DND-41 (cell line): Measurements from ENCODE around the gene ESR2.

Experiments used
- ATAC-seq: fragments of 200-7000 bp; cut with Tn5 transposase; 3 replicates; pipeline ENCODE4 v1.9.1; 2021; ENCODE audit warnings: low read depth; ENCODE audit not compliant: insufficient read depth
- DNase-seq: peaks from one replicate; pipeline ENCODE4 v3.0.0-alpha.2; 2020
- H2AFZ ChIP-seq: 2 replicates; pipeline ENCODE4 v1.6.0; 2012; ENCODE audit warnings: low read depth, low read length
- H3K27ac ChIP-seq: 2 replicates; pipeline ENCODE4 v1.5.1; 2012; ENCODE audit warnings: low read length, inconsistent platforms
- H3K27me3 ChIP-seq: fragments of 200-600 bp; sonication (generic); 2 replicates; pipeline ENCODE4 v1.6.0; 2012; ENCODE audit warnings: low read length, mild to moderate bottlenecking, inconsistent platforms; ENCODE audit not compliant: insufficient read depth, poor library complexity
- H3K36me3 ChIP-seq: 2 replicates; pipeline ENCODE4 v1.5.1; 2012; ENCODE audit warnings: low read length, inconsistent platforms; ENCODE audit not compliant: insufficient read depth
- H3K4me1 ChIP-seq: 2 replicates; pipeline ENCODE4 v1.5.1; 2012; ENCODE audit warnings: mild to moderate bottlenecking, low read length; ENCODE audit not compliant: insufficient read depth
- H3K4me2 ChIP-seq: 2 replicates; pipeline ENCODE4 v1.6.0; 2012; ENCODE audit warnings: mild to moderate bottlenecking, moderate library complexity, low read length, inconsistent platforms; ENCODE audit not compliant: insufficient read depth
- H3K4me3 ChIP-seq, 2 experiments: fragments of 200-600 bp in 1 of 2; shearing (Covaris generic) in 1 of 2; 2 replicates each; pipeline ENCODE4 v1.5.1; 2012 to 2016; ENCODE audit warnings: inconsistent platforms in 2 of 2, low read length in 2 of 2, mild to moderate bottlenecking in 2 of 2, low read depth in 1 of 2, moderate library complexity in 1 of 2
- H3K79me2 ChIP-seq: 2 replicates; pipeline ENCODE4 v1.6.0; 2012; ENCODE audit warnings: low read length, inconsistent platforms; ENCODE audit not compliant: insufficient read depth
- H3K9ac ChIP-seq: 2 replicates; pipeline ENCODE4 v1.6.0; 2012; ENCODE audit warnings: low read depth, mild to moderate bottlenecking, inconsistent platforms, low read length, moderate library complexity
- H3K9me3 ChIP-seq: 2 replicates; pipeline ENCODE4 v1.5.1; 2012; ENCODE audit warnings: low read length, moderate library complexity, mild to moderate bottlenecking, inconsistent platforms; ENCODE audit not compliant: insufficient read depth, severe bottlenecking
- H4K20me1 ChIP-seq: 2 replicates; pipeline ENCODE4 v1.6.0; 2012; ENCODE audit warnings: low read length; ENCODE audit not compliant: insufficient read depth
- EZH2 ChIP-seq: IDR thresholded peaks from 3 replicates; pipeline ENCODE4 v1.6.1; 2012; ENCODE audit warnings: borderline replicate concordance, low read depth, mild to moderate bottlenecking, moderate library complexity, low read length, inconsistent platforms; ENCODE audit not compliant: severe bottlenecking
- TF ChIP-seq, protein P1 (sequence below): IDR thresholded peaks from 2 replicates; pipeline ENCODE4 v1.5.1; 2012; ENCODE audit warnings: borderline replicate concordance, low read length, moderate library complexity, mild to moderate bottlenecking; ENCODE audit not compliant: poor library complexity, severe bottlenecking; ENCODE audit errors: extremely low read depth

The ESR2 gene

DNA sequence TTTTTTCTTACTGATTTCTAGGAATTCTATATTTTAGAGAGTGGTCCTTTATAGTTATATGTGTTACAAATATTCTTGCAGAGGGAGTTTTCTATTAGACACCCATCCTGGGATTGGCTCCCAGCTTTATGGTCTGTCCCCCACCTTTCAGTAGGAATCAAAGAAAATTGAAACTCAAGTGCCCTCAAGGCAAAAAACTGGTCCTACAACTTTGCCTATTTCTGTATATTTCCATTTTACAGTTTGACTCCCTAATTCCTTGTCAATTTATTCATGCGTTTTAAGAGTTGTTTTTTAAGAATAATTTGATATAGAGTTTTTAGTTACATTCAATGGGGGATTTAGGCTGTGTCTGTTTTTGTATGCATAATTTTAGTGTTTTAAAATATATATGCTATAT lies 232.5 kb downstream of the ESR2 start:
- no peak for DNase-seq
- no peak for ATAC-seq
- H3K9ac ChIP-seq, result no peak overlapping the region
- no peaks in the 10 kb centered on the region for H3K79me2 ChIP-seq
- H3K9me3 ChIP-seq, result no peaks in the 10 kb centered on the region
- H3K4me3 ChIP-seq, result no peak overlapping the region
- no peak overlapping the region for H3K27ac ChIP-seq
- no peaks in the 10 kb centered on the region for H3K27me3 ChIP-seq
- TF ChIP-seq EZH2, result no peak
- TF ChIP-seq, protein P1, sequence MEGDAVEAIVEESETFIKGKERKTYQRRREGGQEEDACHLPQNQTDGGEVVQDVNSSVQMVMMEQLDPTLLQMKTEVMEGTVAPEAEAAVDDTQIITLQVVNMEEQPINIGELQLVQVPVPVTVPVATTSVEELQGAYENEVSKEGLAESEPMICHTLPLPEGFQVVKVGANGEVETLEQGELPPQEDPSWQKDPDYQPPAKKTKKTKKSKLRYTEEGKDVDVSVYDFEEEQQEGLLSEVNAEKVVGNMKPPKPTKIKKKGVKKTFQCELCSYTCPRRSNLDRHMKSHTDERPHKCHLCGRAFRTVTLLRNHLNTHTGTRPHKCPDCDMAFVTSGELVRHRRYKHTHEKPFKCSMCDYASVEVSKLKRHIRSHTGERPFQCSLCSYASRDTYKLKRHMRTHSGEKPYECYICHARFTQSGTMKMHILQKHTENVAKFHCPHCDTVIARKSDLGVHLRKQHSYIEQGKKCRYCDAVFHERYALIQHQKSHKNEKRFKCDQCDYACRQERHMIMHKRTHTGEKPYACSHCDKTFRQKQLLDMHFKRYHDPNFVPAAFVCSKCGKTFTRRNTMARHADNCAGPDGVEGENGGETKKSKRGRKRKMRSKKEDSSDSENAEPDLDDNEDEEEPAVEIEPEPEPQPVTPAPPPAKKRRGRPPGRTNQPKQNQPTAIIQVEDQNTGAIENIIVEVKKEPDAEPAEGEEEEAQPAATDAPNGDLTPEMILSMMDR, result no peak
- H2AFZ ChIP-seq, result no peak overlapping the region
- peaks cover 71% of the 10 kb centered on the region for H3K36me3 ChIP-seq
- H4K20me1 ChIP-seq, result no peaks in the 10 kb centered on the region
- no peak overlapping the region for H3K4me2 ChIP-seq
- no peaks in the 10 kb centered on the region for H3K4me1 ChIP-seq

DNA sequence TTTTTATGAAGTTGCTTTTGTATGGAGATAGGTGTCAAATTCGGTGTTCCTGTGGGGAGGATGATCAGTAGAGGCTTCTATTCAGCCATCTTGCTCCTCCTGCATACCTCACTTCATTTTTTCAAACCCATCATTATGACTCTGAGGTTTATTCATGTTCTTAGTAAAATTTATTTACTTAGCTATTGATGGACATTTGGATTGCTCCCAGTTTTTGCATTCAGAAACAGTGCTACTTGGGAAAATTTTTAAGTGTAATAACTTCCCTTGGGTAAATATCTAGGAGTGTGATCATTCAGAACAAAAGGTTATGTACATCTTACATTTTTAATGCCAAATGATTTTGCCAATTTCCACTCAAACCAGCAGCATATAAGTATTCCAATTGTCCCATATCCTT lies 233.1 kb downstream of the ESR2 start:
- Histone ChIP-seq H3K27ac (no peak overlapping the region), H3K4me2 (no peak overlapping the region)

DNA sequence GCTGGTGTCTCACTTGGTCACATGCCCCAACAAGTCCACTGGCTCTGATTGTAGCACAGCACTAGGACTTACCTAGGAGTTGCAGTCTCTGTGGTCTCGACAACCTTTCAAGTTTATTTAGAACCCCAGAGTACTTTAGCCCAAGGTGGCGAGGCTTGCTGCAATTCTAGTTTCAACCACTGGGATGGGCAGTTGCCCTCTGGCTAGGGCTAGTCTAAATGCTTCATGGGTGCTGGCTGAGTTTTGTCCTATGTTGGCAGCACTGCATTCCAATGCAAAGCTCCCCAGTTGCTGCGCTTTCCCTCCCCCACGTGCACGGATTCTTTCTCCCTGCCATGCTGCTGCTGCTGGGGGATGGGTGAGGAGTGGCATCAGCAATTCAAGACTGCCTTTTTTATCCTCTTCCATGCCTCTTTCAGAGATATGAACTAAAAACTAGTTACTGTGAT lies 233.5 kb downstream of the ESR2 start:
- Histone ChIP-seq H3K9ac (no peak overlapping the region), H3K79me2 (no peaks in the 10 kb centered on the region), H4K20me1 (no peaks in the 10 kb centered on the region), H3K27me3 (no peaks in the 10 kb centered on the region), H2AFZ (no peak overlapping the region), H3K9me3 (no peaks in the 10 kb centered on the region), H3K36me3 (peaks cover 68% of the 10 kb centered on the region), H3K4me2 (no peak overlapping the region), H3K4me3 (no peak overlapping the region), H3K4me1 (no peaks in the 10 kb centered on the region), H3K27ac (no peak overlapping the region)
- DNase-seq (no peak), ATAC-seq (peak; percentile 64)
- TF ChIP-seq EZH2, result no peak
- TF ChIP-seq, protein P1, result peak; percentile 60

More for the DNA sequence above, 233.1 kb downstream of the ESR2 start:
- H3K9me3 ChIP-seq, result no peaks in the 10 kb centered on the region
- no peaks in the 10 kb centered on the region for H3K4me1 ChIP-seq
- TF ChIP-seq, protein P1, result no peak
- no peak for TF ChIP-seq EZH2
- no peak overlapping the region for H2AFZ ChIP-seq
- H3K4me3 ChIP-seq, result no peak overlapping the region
- no peaks in the 10 kb centered on the region for H3K27me3 ChIP-seq
- DNase-seq, result no peak
- no peak overlapping the region for H3K9ac ChIP-seq
- no peaks in the 10 kb centered on the region for H4K20me1 ChIP-seq
- ATAC-seq, result no peak
- H3K79me2 ChIP-seq, result no peaks in the 10 kb centered on the region
- H3K36me3 ChIP-seq, result peaks cover 67% of the 10 kb centered on the region

DNA sequence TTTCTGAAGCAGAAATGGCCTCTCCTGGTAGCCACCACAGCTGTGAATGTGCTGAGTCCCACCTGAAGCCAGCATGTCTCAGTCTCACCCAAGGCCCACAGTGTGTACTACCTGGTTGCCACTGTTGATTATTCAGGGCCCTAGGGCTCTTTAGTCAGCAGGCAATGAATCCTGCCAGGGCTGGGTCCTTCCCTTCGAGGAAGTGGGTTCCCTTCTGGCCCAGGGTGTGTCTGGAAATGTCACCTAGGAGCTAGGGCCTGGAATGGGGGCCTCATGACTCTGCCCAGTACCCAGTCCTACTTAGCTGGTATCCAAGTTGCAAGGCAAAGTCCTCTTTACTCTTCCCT lies 234.0 kb downstream of the ESR2 start:
- Histone ChIP-seq H3K9ac (no peak overlapping the region), H3K79me2 (no peaks in the 10 kb centered on the region), H3K4me3 (no peak overlapping the region), H3K27ac (no peak overlapping the region), H2AFZ (no peak overlapping the region), H3K27me3 (no peaks in the 10 kb centered on the region), H3K36me3 (peaks cover 63% of the 10 kb centered on the region), H3K4me2 (no peak overlapping the region), H3K9me3 (no peaks in the 10 kb centered on the region), H3K4me1 (no peaks in the 10 kb centered on the region), H4K20me1 (no peaks in the 10 kb centered on the region)
- no peak for DNase-seq
- no peak for ATAC-seq
- TF ChIP-seq, protein P1, result no peak
- no peak for TF ChIP-seq EZH2
